OCI-M2 (cell line): Measurements from ENCODE around the gene ETS1.

Experiments
- DNase-seq: peaks from one replicate; lab custom pipeline; 2025; ENCODE audit not compliant: unreplicated experiment; lab: John Stamatoyannopoulos, UW

Gene ETS1

GRCh38 chr11:128484172-128484571, 103.2 kb downstream of the ETS1 start:
- DNase-seq = no peak

- DNase-seq = no peak
Observed at GRCh38 chr11:128483211-128483788, 104.1 kb downstream of the ETS1 start.

GRCh38 chr11:128482512-128483191, 104.7 kb downstream of the ETS1 start:
- DNase-seq = no peak

GRCh38 chr11:128482092-128482491, 105.3 kb downstream of the ETS1 start:
- DNase-seq = no peak

- DNase-seq = no peak
Observed at GRCh38 chr11:128481135-128481534, 106.2 kb downstream of the ETS1 start.

- no peak for DNase-seq
Observed at GRCh38 chr11:128480665-128481064, 106.7 kb downstream of the ETS1 start.

- DNase-seq = no peak
Observed at GRCh38 chr11:128480066-128480465, 107.3 kb downstream of the ETS1 start.

- no peak for DNase-seq
Observed at GRCh38 chr11:128479144-128479543, 108.2 kb downstream of the ETS1 start.

- DNase-seq = no peak
Observed at GRCh38 chr11:128478305-128478704, 109.1 kb downstream of the ETS1 start.

- no peak for DNase-seq
Observed at GRCh38 chr11:128477811-128478210, 109.5 kb downstream of the ETS1 start.

GRCh38 chr11:128477278-128477677, 110.1 kb downstream of the ETS1 start:
- no peak for DNase-seq

- DNase-seq = no peak
Observed at GRCh38 chr11:128476729-128477128, 110.6 kb downstream of the ETS1 start.

GRCh38 chr11:128476049-128476448, 111.3 kb downstream of the ETS1 start:
- DNase-seq = no peak

GRCh38 chr11:128474036-128474874, 113.1 kb downstream of the ETS1 start:
- DNase-seq = no peak

- no peak for DNase-seq
Observed at GRCh38 chr11:128473636-128474035, 113.7 kb downstream of the ETS1 start.

GRCh38 chr11:128472128-128473089, 114.9 kb downstream of the ETS1 start:
- DNase-seq = no peak

GRCh38 chr11:128471138-128471661, 116.2 kb downstream of the ETS1 start:
- DNase-seq = no peak

- DNase-seq = no peak
Observed at GRCh38 chr11:128470081-128470480, 117.3 kb downstream of the ETS1 start.

GRCh38 chr11:128469220-128469619, 118.1 kb downstream of the ETS1 start:
- DNase-seq = no peak

- no peak for DNase-seq
Observed at GRCh38 chr11:128468111-128468510, 119.2 kb downstream of the ETS1 start.

GRCh38 chr11:128467610-128468041, 119.7 kb downstream of the ETS1 start:
- DNase-seq = no peak
